Fibroblast of skin of left quadriceps (primary cell): ENCODE measurements around the gene GLI3.

ENCODE experiments used
- DNase-seq, 2 experiments: peaks; one replicate each; pipeline ENCODE4 v3.0.0-alpha.2; 2013; ENCODE audit warnings: low read depth in 2 of 2

GLI3 gene

DNA sequence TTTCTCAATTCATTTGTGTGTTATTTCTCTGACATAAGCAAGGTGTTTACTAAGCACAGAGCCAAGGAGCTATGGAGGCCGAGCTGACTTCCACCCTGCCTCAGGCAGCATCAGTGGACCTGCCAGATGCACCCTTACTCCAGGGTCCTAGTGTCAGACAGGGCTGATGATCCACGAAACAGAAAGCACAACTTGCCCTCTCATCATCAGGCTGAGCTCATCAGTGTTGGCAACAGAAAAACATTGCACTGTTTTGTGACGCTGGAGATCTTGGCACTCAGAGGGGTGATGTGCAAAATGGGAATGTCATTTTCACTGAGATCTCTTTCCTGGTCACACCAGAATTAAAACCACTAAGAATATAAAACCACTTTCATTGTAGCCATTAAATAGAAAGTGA is 201.8 kb downstream of the GLI3 start:
- DNase-seq, result no peak

GRCh38 chr7:42033480-42033879 is 203.5 kb downstream of the GLI3 start:
- DNase-seq, result no peak

GRCh38 chr7:42029405-42029804 is 207.6 kb downstream of the GLI3 start:
- no peak for DNase-seq

GRCh38 chr7:42027521-42027920 is 209.5 kb downstream of the GLI3 start:
- DNase-seq, result no peak

GRCh38 chr7:42026622-42027197 is 210.3 kb downstream of the GLI3 start:
- DNase-seq, result no peak

DNA sequence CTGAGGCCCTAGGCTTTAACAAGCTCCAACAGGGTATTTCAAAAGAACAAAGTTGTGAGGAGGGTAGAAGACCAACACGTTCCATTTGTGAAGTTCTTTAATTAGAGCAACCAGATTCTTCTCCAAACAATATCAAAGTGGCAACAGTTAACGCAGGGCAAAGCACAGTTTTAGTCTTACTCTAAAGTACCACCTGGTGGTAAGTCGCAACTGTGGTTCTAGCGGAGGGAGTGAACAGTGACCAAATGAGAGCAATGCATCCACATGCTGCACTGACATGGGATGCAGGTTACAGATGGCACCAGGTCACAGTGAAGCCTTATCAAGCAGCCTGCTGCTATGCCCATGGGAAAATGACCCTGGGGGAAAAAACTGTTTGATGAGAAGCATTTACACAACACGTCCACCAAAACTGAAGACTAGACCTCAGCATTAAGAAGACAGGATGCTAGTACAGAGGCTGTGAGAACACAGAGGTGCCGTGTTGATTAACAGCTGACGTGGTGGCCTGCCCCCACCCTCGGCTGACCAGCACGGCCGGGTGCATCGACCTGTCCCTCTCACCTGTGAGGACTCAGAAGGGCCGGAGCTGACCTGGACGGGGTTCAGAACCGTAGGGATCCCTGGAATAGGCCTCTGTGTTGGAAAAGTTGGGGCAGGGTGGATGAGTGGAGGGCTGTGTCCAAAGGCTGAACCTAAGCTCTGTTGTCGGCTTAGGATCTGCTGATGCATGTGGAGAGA is 211.2 kb downstream of the GLI3 start:
- no peak for DNase-seq

DNA sequence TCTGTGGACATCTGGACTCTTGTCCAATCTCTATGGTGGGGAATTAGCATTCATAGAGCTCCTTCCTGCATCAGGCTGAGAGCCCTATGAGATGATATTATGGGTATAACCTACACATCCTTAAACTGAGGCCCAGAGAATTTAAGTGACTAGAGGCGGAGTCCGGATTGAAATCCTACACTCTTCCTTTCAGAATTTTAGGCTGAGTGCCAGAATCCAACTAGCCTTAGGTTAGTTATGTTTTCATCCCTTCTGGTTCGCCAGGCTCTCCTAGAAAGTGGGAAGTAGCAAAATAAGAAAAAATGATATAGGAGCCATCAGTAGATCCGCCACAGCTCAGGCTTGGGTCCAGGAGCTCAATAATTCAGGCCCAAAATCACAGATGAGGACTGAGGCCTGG is 212.5 kb downstream of the GLI3 start:
- DNase-seq, result no peak

DNA sequence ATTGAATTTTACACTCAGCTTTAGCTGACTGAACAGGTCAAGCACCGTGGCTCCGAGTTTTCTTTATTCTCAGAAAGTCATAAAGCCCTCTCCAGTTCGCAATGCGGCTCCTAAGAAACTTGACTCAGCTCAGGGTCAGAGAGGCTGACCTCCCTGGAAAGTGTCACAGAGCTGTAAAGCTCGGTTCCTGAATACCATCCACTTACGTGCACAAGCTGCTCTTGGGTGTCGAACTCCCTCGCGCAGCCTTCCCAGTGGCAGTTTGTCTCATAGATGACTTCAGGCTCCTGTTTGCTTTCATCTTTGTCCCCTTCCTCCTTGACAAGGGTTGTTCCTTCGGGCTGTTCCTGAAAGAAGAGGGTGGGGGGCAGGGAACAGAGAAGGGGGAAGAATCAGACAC is 213.7 kb downstream of the GLI3 start:
- no peak for DNase-seq

GRCh38 chr7:42022791-42023190 is 214.2 kb downstream of the GLI3 start:
- DNase-seq, result no peak

DNA sequence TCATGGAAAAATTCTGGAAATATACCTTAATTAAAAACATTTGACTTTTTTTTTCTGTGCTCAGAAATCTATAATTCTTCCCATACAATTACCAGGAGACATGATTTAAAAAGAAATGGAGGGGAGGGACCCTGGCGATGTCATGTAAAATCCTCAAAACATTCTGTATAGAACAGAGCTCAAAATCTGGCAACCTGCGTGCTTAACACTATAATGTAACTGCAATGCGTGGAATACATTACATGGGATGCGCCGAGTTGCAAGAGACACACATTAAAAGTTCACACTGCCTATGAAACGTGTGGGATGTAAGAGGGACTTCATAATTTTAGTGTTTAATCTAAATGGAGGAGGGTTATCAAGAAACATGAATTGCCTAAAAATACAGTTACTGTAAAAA is 215.0 kb downstream of the GLI3 start:
- no peak for DNase-seq

- no peak for DNase-seq
Measured at GRCh38 chr7:42021631-42022030, 215.4 kb downstream of the GLI3 start.

- DNase-seq, result peak; percentile 29 to 35
Measured at GRCh38 chr7:42020061-42020460, 216.9 kb downstream of the GLI3 start.

DNA sequence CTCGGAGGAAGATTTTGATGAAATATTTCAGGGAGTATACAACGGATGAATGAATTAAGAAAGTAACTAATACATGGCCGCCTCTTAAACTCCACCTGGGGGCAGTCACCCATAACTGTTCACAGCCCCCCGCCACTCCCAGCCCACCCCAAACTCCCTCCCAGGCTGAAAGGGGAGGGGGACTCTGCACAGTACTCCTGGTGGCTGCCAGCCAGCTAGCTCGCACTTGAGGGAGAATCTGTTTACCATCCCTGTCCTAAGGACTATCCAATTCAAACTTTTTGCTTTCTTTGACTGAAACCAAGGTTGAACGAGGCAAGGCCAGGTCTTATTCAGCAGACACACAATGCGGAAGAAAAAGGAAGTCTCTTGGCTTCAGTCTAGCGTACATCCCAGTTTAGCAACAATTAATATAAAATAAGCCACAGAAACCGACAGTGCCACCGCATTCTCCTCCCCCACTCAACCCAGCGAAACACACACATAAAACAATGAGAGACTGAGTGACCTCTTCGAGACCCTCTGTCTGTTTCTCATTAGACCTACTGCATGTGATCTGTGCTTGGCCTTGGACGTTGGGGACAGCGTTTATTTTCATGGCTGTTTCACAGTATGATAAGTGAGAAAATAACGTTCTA is 219.5 kb downstream of the GLI3 start:
- no peak for DNase-seq

DNA sequence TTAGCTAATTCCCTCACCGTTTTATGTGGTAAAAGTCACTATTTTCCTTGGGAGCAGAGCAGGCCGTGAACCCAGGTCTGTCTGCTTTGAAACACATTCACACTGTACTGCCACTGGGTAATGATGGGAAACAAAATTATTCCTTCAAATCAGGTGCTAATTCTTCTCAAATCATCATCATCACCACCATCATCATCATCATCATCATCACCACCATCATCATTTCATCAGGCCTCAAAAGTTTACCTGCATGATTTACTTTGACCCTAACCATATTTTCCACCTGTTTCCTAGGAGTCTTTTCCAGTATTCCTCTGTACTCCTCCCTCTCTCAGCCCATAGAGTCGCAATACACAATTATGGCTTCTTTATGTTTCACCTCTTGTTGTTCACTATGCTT is 220.5 kb downstream of the GLI3 start:
- no peak for DNase-seq

DNA sequence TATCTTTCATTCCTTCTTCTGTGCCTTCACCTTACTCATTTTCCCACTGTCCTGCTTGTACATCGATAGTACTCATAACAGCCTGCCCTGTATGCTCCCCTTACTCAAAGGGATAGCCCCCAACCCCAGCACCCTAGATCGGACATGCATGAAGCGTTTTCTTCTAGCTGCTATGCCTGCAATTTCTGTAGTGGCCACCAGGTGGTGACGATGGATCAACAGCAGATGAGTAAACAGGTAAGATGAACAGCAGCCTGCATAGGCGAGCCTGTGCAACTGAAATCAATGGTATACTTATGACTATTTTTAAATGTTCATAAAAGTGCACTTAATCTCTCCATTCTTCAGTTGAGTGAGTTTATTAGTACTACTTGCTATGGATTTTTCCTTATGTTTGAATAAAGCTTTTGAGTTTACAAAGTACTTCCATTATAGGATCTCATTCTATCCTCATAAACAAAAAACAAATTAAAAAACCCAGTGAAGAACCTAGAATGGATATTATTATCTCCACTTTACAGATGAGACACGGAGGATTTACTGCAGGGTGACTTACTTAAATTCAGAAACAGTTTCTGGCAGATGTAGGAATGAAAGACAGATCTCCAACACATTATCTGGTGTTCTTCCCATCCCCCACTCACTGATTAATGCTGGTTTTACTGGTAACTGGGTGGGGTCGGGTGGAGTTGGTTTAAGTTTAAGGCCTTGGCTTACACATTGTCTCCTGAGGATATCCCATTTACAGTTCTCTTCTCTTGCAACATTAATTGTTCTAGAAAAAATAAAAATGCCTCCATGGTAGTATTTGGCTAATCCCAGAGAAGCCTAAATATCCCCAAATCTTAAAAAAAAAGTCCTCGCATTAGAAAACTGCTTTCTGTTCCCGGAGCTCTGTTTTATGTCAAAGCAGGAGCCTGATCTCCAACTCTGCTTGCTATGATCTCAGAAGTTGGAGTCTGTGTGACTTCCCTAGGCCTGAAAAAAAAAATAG is 222.1 kb downstream of the GLI3 start:
- DNase-seq, result no peak

GRCh38 chr7:42012786-42013360 is 224.1 kb downstream of the GLI3 start:
- DNase-seq, result no peak

GRCh38 chr7:42012313-42012712 is 224.7 kb downstream of the GLI3 start:
- DNase-seq, result no peak

- DNase-seq, result no peak
Measured at GRCh38 chr7:42011846-42012245, 225.2 kb downstream of the GLI3 start.

- DNase-seq, result no peak
Measured at GRCh38 chr7:42010751-42011150, 226.3 kb downstream of the GLI3 start.

GRCh38 chr7:42006801-42007513 is 230.1 kb downstream of the GLI3 start:
- no peak for DNase-seq

GRCh38 chr7:42002654-42003053 is 234.4 kb downstream of the GLI3 start:
- no peak for DNase-seq
